ENCODE results near the gene GJC2. TPM values are rescaled to one million over a fixed set of nuclear protein-coding genes. Genes with fewer than 3 reads are reported as not detected.

The GJC2 gene
- total and polyA plus RNA-seq, 12 donors: 0.61 to 1.5 (median 1.2) TPM

GRCh38 chr1:228122921-228123441 is 26.7 kb upstream of the GJC2 start:
- Histone ChIP-seq H3K9me3 (peaks cover 0 to 4% (median 0%) of the 10 kb centered on the region in 11 donors), H3K36me3 (no peaks in the 10 kb centered on the region), H3K4me1 (no peaks in the 10 kb centered on the region), H3K27me3 (peaks cover 0 to 14% (median 0%) of the 10 kb centered on the region in 7 donors), H3K27ac (no peak overlapping the region), H3K4me3 (no peak overlapping the region)
- ATAC-seq: no peak
- 67 to 73% methylated on average over 1 of the region's 1 CpG for WGBS, 2 donors
- TF ChIP-seq CTCF (IDR thresholded peaks at IDR 0.05): no peak
- intact Hi-C loops (cut with DNase I): loop anchor here in 1 of 10 donors (10.0 kb wide), 1 partner anchor 52 kb away; no protein-coding TSS in a partner anchor
- no peak for DNase-seq

GRCh38 chr1:228123505-228123904 is 26.2 kb upstream of the GJC2 start:
- H3K9me3 ChIP-seq: no peaks in the 10 kb centered on the region
- H3K27ac ChIP-seq: no peak overlapping the region
- DNase-seq: no peak
- H3K4me3 ChIP-seq: no peak overlapping the region
- H3K36me3 ChIP-seq: no peaks in the 10 kb centered on the region
- H3K4me1 ChIP-seq: no peaks in the 10 kb centered on the region
- intact Hi-C loops (cut with DNase I): loop anchor here in 1 of 10 donors (10.0 kb wide), 1 partner anchor 51 kb away; no protein-coding TSS in a partner anchor
- 66 to 71% methylated on average over 2 of the region's 2 CpGs for WGBS, 2 donors
- H3K27me3 ChIP-seq: peaks cover 0 to 14% (median 0%) of the 10 kb centered on the region in 7 donors
- no peak for ATAC-seq
- no peak for TF ChIP-seq CTCF (IDR thresholded peaks at IDR 0.05)

DNA sequence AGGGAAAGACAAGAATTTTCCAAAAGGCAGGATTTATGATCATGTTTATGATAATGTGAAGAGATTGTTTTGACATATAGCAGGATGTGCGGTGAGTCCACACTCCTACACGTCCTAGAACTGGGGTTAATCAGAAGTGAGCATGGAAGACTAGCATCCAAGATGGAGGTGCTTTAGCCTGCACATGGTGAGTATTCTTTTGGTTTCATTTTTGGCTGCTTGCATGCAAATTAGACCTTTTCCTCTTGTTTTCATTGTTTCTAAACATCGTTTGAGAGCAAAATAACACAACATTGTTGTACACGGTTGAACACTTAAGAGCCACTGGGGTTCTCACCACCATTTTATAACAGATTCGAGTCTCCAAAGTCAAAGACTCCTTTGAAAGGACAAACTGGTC is 24.5 kb upstream of the GJC2 start:
- ATAC-seq: no peak
- Histone ChIP-seq H3K4me3 (no peak overlapping the region), H3K4me1 (no peaks in the 10 kb centered on the region), H3K27ac (no peak overlapping the region), H3K27me3 (peaks cover 0 to 14% (median 0%) of the 10 kb centered on the region in 7 donors), H3K36me3 (no peaks in the 10 kb centered on the region), H3K9me3 (no peaks in the 10 kb centered on the region)
- no peak for TF ChIP-seq CTCF (IDR thresholded peaks at IDR 0.05)
- WGBS, 2 donors: 81 to 82% methylated on average over 5 of the region's 5 CpGs
- no peak for DNase-seq
- intact Hi-C loops (cut with DNase I): loop anchor here in 1 of 10 donors (10.0 kb wide), 1 partner anchor 50 kb away; no protein-coding TSS in a partner anchor

DNA sequence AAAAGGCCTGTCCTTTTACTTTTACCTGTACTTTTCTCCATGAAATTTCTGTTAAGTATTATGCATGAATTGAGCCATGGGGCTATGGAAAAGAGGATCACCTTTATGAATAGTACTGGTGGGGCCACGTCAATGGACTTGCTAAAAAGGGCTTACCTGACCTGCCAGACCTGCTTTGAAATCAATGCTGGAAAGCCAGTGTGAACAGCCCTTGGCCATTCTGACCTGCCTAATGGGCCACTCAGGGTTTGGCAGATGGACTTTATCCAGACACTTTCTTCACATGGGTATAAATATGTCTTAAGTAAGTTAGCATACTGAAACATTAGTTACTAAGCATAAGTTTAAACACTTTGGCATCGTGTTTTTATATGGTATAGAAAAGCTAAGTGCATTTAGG is 18.0 kb upstream of the GJC2 start:
- H3K4me1 ChIP-seq: peaks cover 0 to 10% (median 0%) of the 10 kb centered on the region in 9 donors
- WGBS, 2 donors: 94 to 95% methylated on average over 2 of the region's 2 CpGs
- H3K4me3 ChIP-seq: no peak overlapping the region
- no peak overlapping the region for H3K27ac ChIP-seq
- DNase-seq (no peak), ATAC-seq (no peak)
- no peak for TF ChIP-seq CTCF (IDR thresholded peaks at IDR 0.05)
- H3K9me3 ChIP-seq: no peaks in the 10 kb centered on the region
- no peaks in the 10 kb centered on the region for H3K36me3 ChIP-seq
- intact Hi-C loops (cut with DNase I): loop anchor here in 6 of 10 donors (5.0 to 10.0 kb wide), 6 partner anchors 36 to 386 kb away; partner anchors contain the start of genes IBA57 (in 3 of the 6), OBSCN (in 1 of the 6) and RNF187 (in 1 of the 6)
- peaks cover 0 to 12% (median 0%) of the 10 kb centered on the region in 7 donors for H3K27me3 ChIP-seq
